GM12878 (cell line): ENCODE results near the gene PPP1R3F. TPM values are rescaled to one million over a fixed set of nuclear protein-coding genes. Genes with fewer than 3 reads are reported as not detected.
"Not testable (repeated sequence)": the region's sequence is repeated elsewhere in the genome, so short reads cannot be mapped to it uniquely, and the experiment has no call there.

Experiments
- ATAC-seq: fragments of 200-7000 bp; cut with Tn5 transposase; 3 replicates; pipeline ENCODE4 v1.9.1; 2020; ENCODE audit warnings: mild to moderate bottlenecking, moderate library complexity
- BruUV-seq: library from RNA; stranded (reverse); fragments of 400-500 nt; replicated peaks from 2 replicates; lab custom pipeline; 2021; lab: Mats Ljungman, UMichigan
- CTCF ChIA-PET: fragments of 300-600 bp; sonication (Branson Sonifier 250); formaldehyde crosslinking; extraction: SDS; loops from one replicate; lab custom pipeline; 2021; ENCODE audit warnings: inconsistent platforms; lab: Yijun Ruan, JAX
- POLR2A ChIA-PET: fragments of 350-600 bp; formaldehyde crosslinking; extraction: SDS; loops from one replicate; lab custom pipeline; 2021; ENCODE audit warnings: inconsistent platforms; lab: Charles Lee
- RAD21 ChIA-PET: fragments of 300-600 bp; sonication (Branson Sonifier 250); formaldehyde crosslinking; loops from one replicate; lab custom pipeline; 2023; ENCODE audit warnings: antibody characterized with exemption; ENCODE audit not compliant: unreplicated experiment; lab: Charles Lee
- SMC1A ChIA-PET: fragments of 300-600 bp; sonication (Branson Sonifier 250); formaldehyde crosslinking; loops from one replicate; lab custom pipeline; 2023; ENCODE audit not compliant: unreplicated experiment, uncharacterized antibody; lab: Charles Lee
- DNase-seq: peaks from one replicate; pipeline ENCODE4 v3.0.0-alpha.2; 2011; ENCODE audit warnings: low read depth, low spot score
- FAIRE-seq: peaks from 3 replicates; lab custom pipeline; 2011; peaks lifted over from hg19 to GRCh38; lab: Jason Lieb, UNC
- H2AFZ ChIP-seq: 2 replicates; pipeline ENCODE4 v1.6.0; 2011; ENCODE audit warnings: low read depth, low read length, control low read depth; ENCODE audit not compliant: control insufficient read depth
- H3K27ac ChIP-seq: 2 replicates; pipeline ENCODE4 v1.5.1; 2011; ENCODE audit warnings: control low read depth; ENCODE audit not compliant: control insufficient read depth, insufficient read depth
- H3K27me3 ChIP-seq, 2 experiments: replicated peaks in 1 of 2; 2 replicates each; pipeline versions ENCODE4 v1.6.0 to v1.6.1; 2011; ENCODE audit warnings: low read length in 1 of 2; ENCODE audit not compliant: control insufficient read depth in 2 of 2, insufficient read depth in 2 of 2
- H3K36me3 ChIP-seq, 2 experiments: 2 replicates each; pipeline ENCODE4 v1.5.1; 2011; ENCODE audit warnings: low read length in 1 of 2; ENCODE audit not compliant: control insufficient read depth in 2 of 2, insufficient read depth in 2 of 2
- H3K4me1 ChIP-seq: 2 replicates; pipeline ENCODE4 v1.6.1; 2011; ENCODE audit warnings: mild to moderate bottlenecking, low read length, moderate library complexity, mixed read lengths; ENCODE audit not compliant: control insufficient read depth, insufficient read depth
- H3K4me2 ChIP-seq: 2 replicates; pipeline ENCODE4 v1.6.0; 2011; ENCODE audit warnings: control low read depth; ENCODE audit not compliant: control insufficient read depth, insufficient read depth
- H3K4me3 ChIP-seq: fragments of 200-600 bp; sonication (generic); 2 replicates; pipeline ENCODE4 v1.5.1; 2016
- H3K79me2 ChIP-seq: 2 replicates; pipeline ENCODE4 v1.6.0; 2011; ENCODE audit warnings: low read length; ENCODE audit not compliant: control insufficient read depth, insufficient read depth
- H3K9ac ChIP-seq: 2 replicates; pipeline ENCODE4 v1.8.0; 2011; ENCODE audit warnings: low read length, control low read depth, mixed read lengths; ENCODE audit not compliant: control insufficient read depth, insufficient read depth
- H3K9me3 ChIP-seq: replicated peaks from 3 replicates; pipeline ENCODE4 v1.5.1; 2011; ENCODE audit warnings: mild to moderate bottlenecking, low read length; ENCODE audit not compliant: control insufficient read depth, insufficient read depth
- H4K20me1 ChIP-seq: 2 replicates; pipeline ENCODE4 v1.6.0; 2011; ENCODE audit not compliant: control insufficient read depth, insufficient read depth
- EED ChIP-seq: sonication (generic); IDR thresholded peaks from 2 replicates; pipeline ENCODE4 v1.6.1; 2016; ENCODE audit warnings: antibody characterized with exemption, low read depth
- NBN ChIP-seq: fragments of 450-650 bp; IDR thresholded peaks from 2 replicates; pipeline ENCODE4 v1.6.1; 2016
- RAD21 ChIP-seq: IDR thresholded peaks from 2 replicates; pipeline ENCODE4 v1.6.1; 2011; ENCODE audit warnings: mild to moderate bottlenecking, low read depth, low read length, moderate library complexity; ENCODE audit not compliant: insufficient read depth
- SMAD1 ChIP-seq: fragments of 450-650 bp; IDR thresholded peaks from 2 replicates; pipeline ENCODE4 v1.6.1; 2018; ENCODE audit warnings: mild to moderate bottlenecking, low read depth; ENCODE audit not compliant: partially characterized antibody
- ZNF207 ChIP-seq: fragments of 450-650 bp; IDR thresholded peaks from 2 replicates; pipeline ENCODE4 v1.6.1; 2014; ENCODE audit warnings: antibody characterized with exemption, mild to moderate bottlenecking, borderline replicate concordance
- WGBS: methylation state at CpG from one replicate; pipeline ENCODE4 v1.1.6; 2016; ENCODE audit warnings: low lambda C conversion rate; ENCODE audit not compliant: insufficient replicate concordance, insufficient coverage; ENCODE audit errors: missing lambda C conversion rate; 5-methylcytosine and 5-hydroxymethylcytosine counted together
- in situ Hi-C: fragments of 300-500 bp; cut with MboI; formaldehyde crosslinking; loops from 9 replicates; pipeline ENCODE4 v1.14.3; 2018; ENCODE audit warnings: mixed read lengths
- intact Hi-C: fragments of 100-400 bp; cut with micrococcal nuclease; formaldehyde crosslinking; loops from one replicate; pipeline ENCODE4 v1.14.2; 2022; ENCODE audit not compliant: unreplicated experiment
- polyA plus RNA-seq, 11 experiments: library from polyadenylated mRNA; depleted of rRNA in 4 of 11; unstranded in 6 of 11; stranded (reverse) in 5 of 11; fragments of >200 nt; fragmentation: Nextera tagmentation in 4 of 11; fragmentation: Illumina TruSeq in 1 of 11; extraction: Ambion mirVana in 4 of 11; extraction: Trizol in 1 of 11; gene quantifications; 1 replicate in 1 of 11; 2 replicates in 10 of 11; pipeline versions ENCODE4 v1.2.1 to v1.2.3, GENCODE V29; 2011 to 2016; ENCODE audit warnings: inconsistent platforms in 2 of 11, missing spikeins in 2 of 11, low read depth in 1 of 11
- total RNA-seq, 4 experiments: library from RNA; depleted of rRNA in 3 of 4; stranded (reverse); fragments of >200 nt in 3 of 4; fragmentation: Illumina TruSeq in 1 of 4; extraction: Trizol in 1 of 4; gene quantifications; 2 replicates each; pipeline versions ENCODE4 v1.2.1 to v1.2.3, GENCODE V29; 2013 to 2021
- TF ChIP-seq, protein P1 (sequence below): IDR thresholded peaks from 2 replicates; pipeline ENCODE4 v1.6.1; 2011; ENCODE audit warnings: borderline replicate concordance, low read depth, mild to moderate bottlenecking, moderate library complexity, mixed read lengths, low read length; ENCODE audit not compliant: insufficient read depth; ENCODE audit errors: extremely low read length

Gene PPP1R3F
- total and polyA plus RNA-seq, 10 of the 15 experiments (the other 5 are each of a cell fraction or from before 2014, with no cell fraction given), result 0.18 to 4.4 (median 1.00) TPM

DNA sequence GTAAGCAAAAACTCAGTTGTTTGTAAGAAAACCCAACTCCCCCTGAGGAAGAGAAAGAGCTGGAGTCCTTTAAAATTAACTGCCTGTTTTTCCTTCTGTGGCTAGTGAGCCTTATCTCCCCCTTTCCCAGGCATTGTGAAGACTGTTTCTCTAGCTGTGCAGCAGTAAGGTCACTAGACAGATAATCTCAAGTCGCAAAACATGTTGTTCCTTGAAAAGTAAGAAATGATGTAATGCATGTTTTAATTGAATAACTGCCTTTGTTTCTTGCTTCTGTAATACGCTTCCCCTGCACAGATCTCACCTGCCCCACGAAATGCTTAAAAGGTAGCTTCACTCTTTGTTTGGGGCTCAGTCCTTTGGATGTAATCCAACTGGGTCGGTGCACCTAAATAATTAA, 46.5 kb downstream of the PPP1R3F start (continued):
- TF ChIP-seq ZNF207, result no peak
- TF ChIP-seq SMAD1, result no peak
- TF ChIP-seq, protein P1, sequence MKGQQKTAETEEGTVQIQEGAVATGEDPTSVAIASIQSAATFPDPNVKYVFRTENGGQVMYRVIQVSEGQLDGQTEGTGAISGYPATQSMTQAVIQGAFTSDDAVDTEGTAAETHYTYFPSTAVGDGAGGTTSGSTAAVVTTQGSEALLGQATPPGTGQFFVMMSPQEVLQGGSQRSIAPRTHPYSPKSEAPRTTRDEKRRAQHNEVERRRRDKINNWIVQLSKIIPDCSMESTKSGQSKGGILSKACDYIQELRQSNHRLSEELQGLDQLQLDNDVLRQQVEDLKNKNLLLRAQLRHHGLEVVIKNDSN, result no peak
- no peak for TF ChIP-seq NBN
- TF ChIP-seq EED, result no peak
- no peak for TF ChIP-seq RAD21

DNA sequence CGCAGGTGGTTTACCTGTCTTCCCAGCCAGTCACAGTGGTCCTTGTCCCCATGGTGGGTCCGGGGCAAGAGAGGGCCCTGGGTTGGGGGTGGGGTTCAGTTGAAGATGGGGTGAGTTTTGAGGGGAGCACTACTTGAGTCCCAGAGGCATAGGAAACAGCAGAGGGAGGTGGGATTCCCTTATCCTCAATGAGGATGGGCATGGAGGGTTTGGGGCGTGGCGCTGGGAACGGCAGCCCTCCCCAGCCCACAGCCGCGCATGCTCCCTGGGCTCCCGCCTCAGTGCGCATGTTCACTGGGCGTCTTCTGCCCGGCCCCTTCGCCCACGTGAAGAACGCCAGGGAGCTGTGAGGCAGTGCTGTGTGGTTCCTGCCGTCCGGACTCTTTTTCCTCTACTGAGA, 52.1 kb downstream of the PPP1R3F start, which contains the start of gene GAGE12J:
GAGE12J (plus strand) TSS at position 301 of the 400 bp plus-strand sequence. CDS start 1,157 bp downstream, outside the sequence.
- WGBS, result no CpG with 5 or more reads among the region's 16 CpGs
- H3K4me2 ChIP-seq, H2AFZ ChIP-seq, BruUV-seq, CTCF ChIA-PET, POLR2A ChIA-PET, H4K20me1 ChIP-seq, H3K4me3 ChIP-seq, H3K4me1 ChIP-seq, SMC1A ChIA-PET, H3K79me2 ChIP-seq, H3K27ac ChIP-seq, ATAC-seq, FAIRE-seq, H3K27me3 ChIP-seq, H3K9me3 ChIP-seq, intact Hi-C loops, in situ Hi-C loops, H3K36me3 ChIP-seq, DNase-seq, RAD21 ChIA-PET, H3K9ac ChIP-seq: not testable (repeated sequence)

DNA sequence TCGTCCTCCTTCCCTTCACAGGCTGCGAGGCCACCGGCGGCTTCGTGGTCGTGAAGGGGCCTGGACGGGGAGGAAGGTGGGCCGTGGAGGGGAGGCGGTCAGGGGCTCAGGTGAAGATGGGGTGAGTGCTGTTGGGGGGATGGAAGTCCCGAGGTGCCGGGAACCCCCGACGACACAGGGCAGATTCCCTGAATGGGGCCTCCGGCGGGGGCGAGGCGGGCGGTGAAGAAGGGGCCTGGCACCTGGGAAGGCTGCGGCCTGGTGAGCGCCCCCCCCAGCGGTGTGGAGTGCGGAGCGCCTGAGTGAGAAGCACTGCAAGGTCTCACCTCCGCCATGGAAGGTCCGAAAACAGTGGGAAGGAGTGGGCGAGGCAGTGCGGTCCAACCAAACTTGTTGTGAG, 52.7 kb downstream of the PPP1R3F start:
- CTCF ChIA-PET, ATAC-seq, FAIRE-seq: not testable (repeated sequence)

DNA sequence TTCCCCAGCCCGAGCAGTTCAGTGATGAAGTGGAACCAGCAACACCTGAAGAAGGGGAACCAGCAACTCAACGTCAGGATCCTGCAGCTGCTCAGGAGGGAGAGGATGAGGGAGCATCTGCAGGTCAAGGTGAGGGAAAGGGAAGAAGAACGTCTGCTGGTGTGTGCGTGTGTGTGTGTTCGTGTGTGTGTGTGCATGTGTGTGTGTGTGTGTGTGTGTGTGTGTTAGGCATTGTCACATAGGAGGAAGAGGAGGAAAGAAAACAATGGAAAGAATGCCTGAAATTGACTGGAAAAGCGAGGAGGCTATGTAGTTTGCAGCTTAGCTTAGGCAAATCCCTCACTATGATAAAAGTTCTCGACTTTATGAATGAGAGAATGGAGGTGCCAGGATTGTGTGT, 54.1 kb downstream of the PPP1R3F start:
- H4K20me1 ChIP-seq, H3K36me3 ChIP-seq, H3K4me2 ChIP-seq, DNase-seq, H2AFZ ChIP-seq, ATAC-seq, H3K9ac ChIP-seq, H3K27ac ChIP-seq, POLR2A ChIA-PET, H3K79me2 ChIP-seq, CTCF ChIA-PET, SMC1A ChIA-PET, H3K9me3 ChIP-seq, H3K4me3 ChIP-seq, in situ Hi-C loops, RAD21 ChIA-PET, H3K27me3 ChIP-seq, intact Hi-C loops, FAIRE-seq, H3K4me1 ChIP-seq, BruUV-seq: not testable (repeated sequence)
- 59% methylated on average over 3 of the region's 7 CpGs for WGBS

More for the DNA sequence above, 52.7 kb downstream of the PPP1R3F start:
- H3K4me3 ChIP-seq, H3K4me2 ChIP-seq, RAD21 ChIA-PET, H3K79me2 ChIP-seq, H3K9ac ChIP-seq, POLR2A ChIA-PET, BruUV-seq, intact Hi-C loops, H3K9me3 ChIP-seq, SMC1A ChIA-PET, in situ Hi-C loops, H3K4me1 ChIP-seq, DNase-seq, H2AFZ ChIP-seq, H4K20me1 ChIP-seq, H3K27ac ChIP-seq, H3K36me3 ChIP-seq, H3K27me3 ChIP-seq: not testable (repeated sequence)
- WGBS, result no CpG with 5 or more reads among the region's 27 CpGs
